HFF-Myc (cell line): ENCODE measurements around the gene ZIK1.

Experiments used
- DNase-seq: peaks from one replicate; pipeline ENCODE4 v3.0.0-alpha.2; 2011; ENCODE audit warnings: low read depth; ENCODE audit errors: extremely low read depth
- H3K4me3 ChIP-seq: replicated peaks from 2 replicates; pipeline ENCODE4 v1.5.1; 2011; ENCODE audit warnings: low read depth, mild to moderate bottlenecking, control low read depth, low read length
- TF ChIP-seq, protein P1 (sequence below): IDR thresholded peaks from 2 replicates; pipeline ENCODE4 v1.5.1; 2012; ENCODE audit warnings: mild to moderate bottlenecking, low read depth, low read length, control low read depth; ENCODE audit errors: missing control alignments

ZIK1 gene

DNA sequence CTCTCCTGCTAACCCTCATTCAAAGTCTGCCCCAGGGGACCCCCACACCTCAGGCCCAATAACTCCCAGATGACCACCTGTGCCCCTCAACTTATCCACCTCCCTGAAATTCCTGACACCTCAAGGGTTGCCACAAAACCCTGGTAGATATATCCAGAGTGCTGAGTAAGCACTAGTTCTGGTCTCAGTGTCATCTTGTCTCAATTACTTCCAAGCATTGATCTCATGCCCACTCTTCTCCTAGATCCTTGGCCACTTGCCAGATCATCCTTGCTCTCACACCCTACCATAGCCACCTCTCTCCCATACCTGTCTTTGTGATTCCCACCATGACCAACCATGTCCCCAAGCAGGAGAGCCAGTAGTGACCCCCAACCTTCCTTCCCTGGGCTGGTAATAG lies 7.3 kb upstream of the ZIK1 start:
- no peak overlapping the region for H3K4me3 ChIP-seq
- no peak for DNase-seq
- TF ChIP-seq, protein P1, sequence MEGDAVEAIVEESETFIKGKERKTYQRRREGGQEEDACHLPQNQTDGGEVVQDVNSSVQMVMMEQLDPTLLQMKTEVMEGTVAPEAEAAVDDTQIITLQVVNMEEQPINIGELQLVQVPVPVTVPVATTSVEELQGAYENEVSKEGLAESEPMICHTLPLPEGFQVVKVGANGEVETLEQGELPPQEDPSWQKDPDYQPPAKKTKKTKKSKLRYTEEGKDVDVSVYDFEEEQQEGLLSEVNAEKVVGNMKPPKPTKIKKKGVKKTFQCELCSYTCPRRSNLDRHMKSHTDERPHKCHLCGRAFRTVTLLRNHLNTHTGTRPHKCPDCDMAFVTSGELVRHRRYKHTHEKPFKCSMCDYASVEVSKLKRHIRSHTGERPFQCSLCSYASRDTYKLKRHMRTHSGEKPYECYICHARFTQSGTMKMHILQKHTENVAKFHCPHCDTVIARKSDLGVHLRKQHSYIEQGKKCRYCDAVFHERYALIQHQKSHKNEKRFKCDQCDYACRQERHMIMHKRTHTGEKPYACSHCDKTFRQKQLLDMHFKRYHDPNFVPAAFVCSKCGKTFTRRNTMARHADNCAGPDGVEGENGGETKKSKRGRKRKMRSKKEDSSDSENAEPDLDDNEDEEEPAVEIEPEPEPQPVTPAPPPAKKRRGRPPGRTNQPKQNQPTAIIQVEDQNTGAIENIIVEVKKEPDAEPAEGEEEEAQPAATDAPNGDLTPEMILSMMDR = no peak

DNA sequence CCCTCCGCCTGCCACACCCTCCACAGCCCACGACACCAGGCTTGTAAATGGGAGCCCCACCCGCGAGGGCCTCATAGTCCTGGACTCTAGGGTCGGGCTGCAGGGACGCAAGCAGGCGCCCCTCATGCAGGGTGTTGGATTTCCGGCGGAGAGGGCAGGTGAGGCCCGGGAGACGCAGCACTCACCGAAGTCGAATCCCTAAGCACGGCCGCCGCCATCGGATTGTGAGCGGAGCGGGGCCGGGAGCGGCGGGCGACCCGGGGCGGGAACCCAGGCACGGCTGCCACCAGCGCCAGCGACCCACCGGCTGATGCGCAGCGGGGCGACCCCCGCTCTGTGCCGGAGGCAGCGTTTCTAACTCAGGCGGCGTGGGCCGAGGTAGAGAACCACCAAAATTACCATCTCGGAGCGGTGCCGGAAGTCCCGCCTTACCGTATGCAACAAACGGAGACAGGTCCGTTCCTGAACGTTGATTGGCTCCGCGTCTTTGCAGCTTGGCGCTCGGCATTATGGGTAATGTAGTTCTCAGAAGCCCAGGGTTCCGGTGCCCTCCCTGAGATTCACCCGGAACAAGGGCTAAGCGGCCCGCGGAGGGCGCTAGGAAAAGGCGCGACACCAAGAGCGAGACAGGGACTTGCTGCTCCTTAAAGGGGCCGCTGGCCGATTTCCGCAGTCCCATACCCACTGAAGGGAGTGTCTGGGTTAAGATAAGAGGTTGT lies 5.3 kb upstream of the ZIK1 start, which contains the start of gene ZNF416:
Gene ZNF416, minus strand, starts transcription at position 425 of the 719 bp plus-strand sequence. Its CDS starts 207 bp downstream, at position 218.
- peak; percentile 97 for DNase-seq
- TF ChIP-seq, protein P1 = no peak
- peak within 1 kb of the TSS; percentile 87 for H3K4me3 ChIP-seq

DNA sequence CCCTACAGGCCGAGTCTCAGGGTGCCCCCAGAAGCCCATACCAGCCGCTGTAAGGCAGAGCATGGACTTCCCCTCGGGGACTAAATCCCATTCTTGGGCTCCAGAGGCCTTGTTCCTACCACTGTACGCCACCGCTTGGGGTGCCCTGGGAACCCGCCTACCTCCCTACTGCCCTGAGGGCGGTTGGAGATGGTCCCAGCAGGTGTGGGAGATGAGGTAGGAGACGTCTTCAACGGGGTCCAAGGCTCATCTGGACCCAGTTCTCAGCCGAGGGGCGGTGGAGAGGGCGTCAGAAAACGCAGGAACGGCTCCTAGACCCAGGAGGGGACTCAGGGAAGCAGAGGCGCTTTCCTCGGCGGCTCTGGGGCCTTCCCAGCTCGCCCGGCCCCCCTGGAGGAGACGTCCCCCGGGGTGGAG lies 833 bp upstream of the ZIK1 start:
- no peak overlapping the region; the same call in 1 of the 2 replicates for H3K4me3 ChIP-seq
- TF ChIP-seq, protein P1 = no peak
- no peak for DNase-seq

DNA sequence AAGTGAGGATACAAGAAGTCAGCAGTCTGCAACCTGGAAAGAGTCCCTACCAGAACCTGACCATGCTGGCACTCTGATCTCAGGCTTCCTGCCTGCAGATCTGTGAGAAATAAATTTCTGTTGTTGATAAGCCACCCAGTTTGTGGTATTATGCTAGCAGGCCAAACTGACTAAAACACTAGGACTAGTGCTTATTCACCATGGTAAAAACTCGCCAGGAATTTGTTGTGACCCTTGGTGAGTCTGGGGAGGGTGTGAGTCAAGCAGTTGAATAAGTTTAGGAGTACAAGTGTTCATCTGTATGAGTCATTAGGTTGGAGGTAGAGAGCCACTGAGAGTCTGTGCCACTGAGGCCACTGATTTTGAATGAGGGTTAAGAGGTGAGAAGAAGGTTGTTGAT lies 3.6 kb downstream of the ZIK1 start:
- no peak for DNase-seq
- TF ChIP-seq, protein P1 = no peak
- no peak overlapping the region for H3K4me3 ChIP-seq

DNA sequence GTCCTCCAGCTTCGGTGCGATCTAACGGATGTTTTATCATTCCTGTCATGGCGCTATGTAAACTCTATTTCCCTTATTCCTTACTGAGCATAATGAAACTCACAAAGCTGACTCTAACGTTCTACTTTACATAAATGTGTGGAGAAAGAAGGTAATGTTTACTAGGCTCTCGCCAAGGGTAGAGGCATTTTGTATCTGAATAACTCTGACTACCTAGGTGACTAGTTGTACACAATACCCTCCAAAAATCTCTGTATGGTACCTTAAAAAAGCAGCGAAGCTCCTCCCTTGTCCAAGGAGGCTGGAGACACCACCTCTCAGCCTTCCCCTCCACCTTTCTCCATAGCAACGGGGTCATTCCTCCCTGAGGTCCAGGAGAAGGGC lies 15.4 kb downstream of the ZIK1 start:
- no peak for DNase-seq
- peak overlapping the region; percentile 77 for H3K4me3 ChIP-seq
- TF ChIP-seq, protein P1 = no peak

DNA sequence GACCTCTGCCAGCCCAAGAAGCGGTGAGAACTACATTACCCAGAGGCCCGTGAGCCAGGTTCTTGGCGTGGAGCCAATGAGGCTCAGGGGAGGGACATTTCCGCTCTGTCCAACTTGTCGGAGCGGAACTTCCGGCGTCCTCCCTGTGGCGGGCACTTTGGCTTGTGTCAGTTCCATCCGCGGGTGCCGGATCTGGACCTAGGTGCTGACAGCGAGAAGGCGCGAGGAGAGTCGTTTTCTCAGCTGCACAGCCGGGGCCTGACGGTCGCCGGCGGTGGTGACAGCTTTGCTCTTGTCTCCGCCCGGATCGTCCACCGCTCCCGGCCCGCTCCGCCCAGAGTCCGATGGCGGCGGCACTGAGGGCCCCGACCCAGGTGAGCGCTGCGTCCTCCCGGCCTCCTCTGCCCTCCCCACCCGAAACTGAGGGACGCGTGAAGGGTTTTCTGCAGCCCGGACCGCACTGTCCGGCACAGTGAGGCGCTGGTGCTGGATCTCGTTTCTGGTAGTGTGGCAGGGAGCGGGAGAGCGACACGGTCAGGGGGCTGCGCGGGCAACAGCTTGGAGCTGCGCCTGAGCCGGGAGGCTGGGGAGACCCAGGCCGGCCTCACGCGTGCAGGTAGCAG lies 15.9 kb downstream of the ZIK1 start, which contains the start of gene ZNF530:
Gene ZNF530, plus strand, starts transcription at position 125 of the 623 bp plus-strand sequence. CDS start 4,461 bp downstream, outside the sequence.
- TF ChIP-seq, protein P1 = no peak
- H3K4me3 ChIP-seq = peak within 1 kb of the TSS; percentile 77
- peak; percentile 81 for DNase-seq

DNA sequence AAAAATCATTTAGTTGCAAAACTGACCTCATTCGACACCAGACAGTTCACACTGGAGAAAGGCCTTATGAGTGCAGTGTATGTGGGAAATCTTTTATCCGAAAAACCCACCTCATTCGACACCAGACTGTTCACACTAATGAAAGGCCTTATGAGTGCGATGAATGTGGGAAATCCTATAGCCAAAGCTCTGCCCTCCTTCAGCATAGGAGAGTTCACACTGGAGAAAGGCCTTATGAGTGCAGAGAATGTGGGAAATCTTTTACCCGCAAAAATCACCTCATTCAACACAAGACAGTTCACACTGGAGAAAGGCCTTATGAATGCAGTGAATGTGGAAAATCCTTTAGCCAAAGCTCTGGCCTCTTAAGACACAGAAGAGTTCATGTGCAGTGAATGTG lies 23.0 kb downstream of the ZIK1 start:
- no peak for DNase-seq
- TF ChIP-seq, protein P1 = no peak
- no peak overlapping the region for H3K4me3 ChIP-seq
